Left renal cortex interstitium (tissue), 4 donors: Measurements from ENCODE around the gene PPP5C. TPM values are rescaled to one million over a fixed set of nuclear protein-coding genes. Genes with fewer than 3 reads are reported as not detected.
"Not testable (repeated sequence)": the region's sequence is repeated elsewhere in the genome, so short reads cannot be mapped to it uniquely, and the experiment has no call there.

Experiments used
- DNase-seq, 4 donors: peaks; one replicate each; pipeline ENCODE4 v3.0.0-alpha.2; 2013; ENCODE audit warnings: low read depth in 4 of 4, low spot score in 2 of 4, missing footprints in 1 of 4
- polyA plus RNA-seq, 4 donors: library from polyadenylated mRNA; unstranded; fragments of 120-200 nt; gene quantifications; one replicate each; pipeline ENCODE4 v1.2.1, GENCODE V29; 2013; ENCODE audit not compliant: insufficient read length in 4 of 4

Gene PPP5C
- polyA plus RNA-seq, 4 donors, result 92.2 to 116 (median 107) TPM

DNA sequence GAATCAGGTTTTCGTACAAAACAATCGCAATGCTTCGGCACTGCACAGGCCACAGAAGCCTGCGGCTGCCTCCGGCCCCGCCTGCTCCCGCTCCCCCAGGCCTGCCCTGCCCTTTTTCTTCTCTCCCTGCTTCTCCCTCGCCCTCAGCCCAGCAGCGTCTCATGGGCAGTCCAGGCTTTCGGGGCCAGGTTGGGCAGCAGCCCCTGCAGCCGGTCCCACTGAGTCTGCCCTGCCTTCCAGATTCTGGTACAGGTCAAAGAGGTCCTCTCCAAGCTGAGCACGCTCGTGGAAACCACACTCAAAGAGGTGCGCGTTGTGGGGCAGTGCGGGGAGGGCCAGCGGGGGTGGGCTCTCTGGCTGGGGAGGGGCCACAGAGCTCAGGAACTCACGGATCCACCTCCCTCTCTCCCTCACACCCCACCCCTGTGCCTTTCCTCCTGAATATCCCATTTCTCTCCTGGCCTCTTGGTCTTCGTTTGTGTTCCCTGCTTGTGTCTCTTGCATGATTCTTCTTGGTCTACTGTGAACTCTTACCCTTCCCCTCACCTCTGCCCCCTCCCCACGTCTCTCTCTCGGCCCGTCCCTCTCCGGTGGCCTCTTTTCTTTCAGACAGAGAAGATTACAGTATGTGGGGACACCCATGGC lies 36.4 kb downstream of the PPP5C start:
- DNase-seq, result no peak

DNA sequence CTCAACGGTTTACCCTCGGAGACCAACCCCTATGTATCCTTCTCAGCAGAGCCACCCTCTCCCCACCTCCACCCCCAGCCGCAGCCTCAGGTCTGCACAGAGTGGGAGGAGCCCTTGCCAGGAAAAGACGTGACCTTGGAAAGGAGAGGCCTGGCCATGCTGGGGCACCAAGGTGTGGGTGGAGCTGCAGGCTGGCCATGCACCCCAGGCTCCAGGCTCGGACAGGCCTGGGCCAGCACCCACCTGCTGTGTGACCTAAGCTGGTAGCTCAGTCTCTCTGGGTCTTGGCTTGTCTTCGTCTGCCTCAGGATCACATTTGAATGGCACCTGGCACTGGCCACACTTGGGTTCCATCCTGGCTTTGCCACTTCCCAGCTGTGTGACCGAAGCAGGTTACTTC lies 37.0 kb downstream of the PPP5C start:
- no peak for DNase-seq

DNA sequence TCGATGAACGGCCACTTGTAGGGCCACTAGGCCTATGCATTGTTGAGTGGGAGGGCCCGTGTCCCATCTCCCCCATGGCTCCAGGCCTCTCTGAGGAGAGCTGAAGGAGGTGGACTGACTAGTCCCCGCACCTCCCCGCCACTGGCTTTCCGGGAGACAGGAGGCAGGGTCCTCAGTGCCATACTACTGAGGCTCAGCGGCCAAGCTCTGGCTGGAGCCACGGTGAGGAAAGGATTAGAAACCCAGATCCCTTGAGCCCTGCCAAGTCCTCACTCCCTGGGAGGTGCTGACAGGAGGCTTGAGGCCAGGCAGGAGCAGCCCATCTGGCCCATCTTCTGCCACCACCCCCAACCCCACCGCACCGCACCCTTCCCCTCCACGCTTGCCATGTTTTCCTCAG lies 37.5 kb downstream of the PPP5C start:
- DNase-seq, result no peak

DNA sequence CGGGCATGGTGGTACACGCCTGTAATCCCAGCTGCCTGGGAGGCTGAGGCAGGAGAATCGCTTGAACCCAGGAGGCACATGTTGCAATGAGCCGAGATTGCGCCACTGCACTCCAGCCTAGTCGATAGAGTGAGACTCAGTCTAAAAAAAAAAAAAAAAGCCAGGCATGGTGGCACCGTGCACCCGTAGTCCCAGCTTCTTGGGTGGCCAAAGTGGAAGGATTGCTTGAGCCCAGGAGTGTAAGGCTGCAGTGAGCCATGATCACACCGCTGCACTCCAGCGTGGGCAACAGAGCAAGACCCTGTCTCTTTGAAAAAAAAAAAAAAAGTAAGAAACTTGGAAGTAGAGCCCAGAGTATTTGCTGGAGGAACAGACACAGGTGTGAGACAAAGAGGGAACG lies 38.7 kb downstream of the PPP5C start:
- no peak for DNase-seq

DNA sequence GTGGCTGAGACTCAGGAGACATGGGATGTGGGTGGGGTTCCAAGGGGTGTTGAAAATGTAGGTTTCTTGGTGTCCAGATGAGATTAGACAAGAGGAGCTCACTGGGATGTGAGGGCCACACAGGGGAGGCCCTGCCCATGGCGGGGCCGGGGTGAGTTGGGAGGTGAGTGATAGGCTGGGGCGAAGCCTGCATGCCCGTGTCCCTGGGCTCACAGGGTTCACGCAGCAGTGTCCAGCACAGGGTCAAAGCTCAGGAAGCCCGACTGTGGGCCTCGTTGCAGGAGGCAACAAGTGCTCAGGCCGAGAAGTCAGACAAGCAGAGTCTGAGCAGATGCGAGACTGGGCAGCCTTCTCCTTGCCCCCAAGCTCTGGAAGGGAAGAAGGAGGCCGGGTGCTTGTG lies 39.3 kb downstream of the PPP5C start:
- DNase-seq, result no peak

DNA sequence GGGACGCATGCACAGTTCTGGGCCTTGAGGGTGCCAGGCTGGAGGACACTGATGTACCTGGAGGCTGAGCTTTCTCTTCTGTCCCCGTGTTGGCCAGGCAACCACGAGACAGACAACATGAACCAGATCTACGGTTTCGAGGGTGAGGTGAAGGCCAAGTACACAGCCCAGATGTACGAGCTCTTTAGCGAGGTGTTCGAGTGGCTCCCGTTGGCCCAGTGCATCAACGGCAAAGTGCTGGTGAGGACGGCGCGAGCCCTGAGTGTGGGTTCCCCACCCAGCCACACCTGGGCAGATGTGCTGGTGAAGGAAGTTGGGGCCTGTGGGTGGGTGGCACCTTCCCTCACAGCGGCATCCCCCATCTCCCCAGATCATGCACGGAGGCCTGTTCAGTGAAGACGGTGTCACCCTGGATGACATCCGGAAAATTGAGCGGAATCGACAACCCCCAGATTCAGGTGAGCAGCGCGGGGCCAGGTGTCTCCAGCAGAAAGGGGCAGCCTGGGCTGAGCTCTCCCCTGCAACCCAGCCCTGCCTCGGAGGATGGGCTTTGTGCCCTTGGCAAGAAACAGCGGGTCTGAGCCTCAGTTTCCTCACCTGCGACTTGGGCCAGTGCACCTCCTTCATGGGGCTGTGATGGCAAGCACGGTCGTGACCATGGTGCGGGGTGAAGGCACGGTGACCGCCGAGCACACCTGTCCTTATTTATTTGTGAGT lies 40.3 kb downstream of the PPP5C start:
- DNase-seq, result no peak

DNA sequence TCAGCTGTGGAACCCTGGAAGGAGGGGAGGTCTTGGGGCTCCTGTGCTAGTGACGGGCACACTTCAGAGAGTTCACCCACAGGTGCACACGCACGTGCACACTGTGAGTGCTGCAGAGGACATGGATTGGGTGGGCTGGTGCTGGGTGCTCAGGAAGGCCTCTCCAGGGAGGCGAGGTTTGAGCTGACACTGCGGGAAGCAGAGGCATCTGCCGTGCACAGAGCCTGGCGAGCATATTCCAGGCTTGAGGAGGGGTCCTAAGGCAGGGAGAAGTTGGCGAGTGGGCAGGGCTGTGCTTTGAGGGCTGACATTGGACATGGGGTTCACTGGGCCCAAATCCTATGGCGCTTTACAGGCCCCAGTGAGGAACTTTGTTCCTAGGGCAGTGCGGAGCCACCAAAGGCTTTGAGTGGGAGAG lies 40.8 kb downstream of the PPP5C start:
- no peak for DNase-seq

DNA sequence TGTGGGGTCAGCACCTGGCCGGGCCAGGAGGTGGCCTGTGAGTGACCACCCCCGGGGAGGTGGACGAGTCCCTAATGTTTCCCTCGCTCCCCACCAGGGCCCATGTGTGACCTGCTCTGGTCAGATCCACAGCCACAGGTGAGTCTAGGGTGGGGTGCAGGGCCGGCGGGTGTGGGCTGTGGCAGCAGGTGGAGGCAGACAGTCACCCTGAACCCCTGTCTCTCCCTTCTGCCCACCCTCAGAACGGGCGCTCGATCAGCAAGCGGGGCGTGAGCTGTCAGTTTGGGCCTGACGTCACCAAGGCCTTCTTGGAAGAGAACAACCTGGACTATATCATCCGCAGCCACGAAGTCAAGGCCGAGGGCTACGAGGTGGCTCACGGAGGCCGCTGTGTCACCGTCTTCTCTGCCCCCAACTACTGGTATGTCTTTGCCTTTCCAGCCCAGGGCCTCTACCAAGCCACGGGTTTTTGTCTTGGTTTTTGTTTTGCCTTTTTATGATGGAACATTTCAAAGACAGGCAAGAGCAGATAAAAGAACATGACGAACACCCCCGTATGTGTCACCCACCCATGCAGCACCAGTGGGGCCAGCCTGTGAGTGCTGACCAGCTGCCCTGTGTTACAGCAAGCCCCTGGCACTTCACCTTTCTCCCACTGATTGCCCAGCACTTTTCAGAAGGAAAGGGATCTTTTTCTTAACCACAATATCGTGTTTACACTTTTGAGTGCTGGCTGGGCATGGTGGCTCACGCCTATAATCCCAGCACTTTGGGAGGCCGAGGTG lies 41.6 kb downstream of the PPP5C start:
- DNase-seq, result no peak

DNA sequence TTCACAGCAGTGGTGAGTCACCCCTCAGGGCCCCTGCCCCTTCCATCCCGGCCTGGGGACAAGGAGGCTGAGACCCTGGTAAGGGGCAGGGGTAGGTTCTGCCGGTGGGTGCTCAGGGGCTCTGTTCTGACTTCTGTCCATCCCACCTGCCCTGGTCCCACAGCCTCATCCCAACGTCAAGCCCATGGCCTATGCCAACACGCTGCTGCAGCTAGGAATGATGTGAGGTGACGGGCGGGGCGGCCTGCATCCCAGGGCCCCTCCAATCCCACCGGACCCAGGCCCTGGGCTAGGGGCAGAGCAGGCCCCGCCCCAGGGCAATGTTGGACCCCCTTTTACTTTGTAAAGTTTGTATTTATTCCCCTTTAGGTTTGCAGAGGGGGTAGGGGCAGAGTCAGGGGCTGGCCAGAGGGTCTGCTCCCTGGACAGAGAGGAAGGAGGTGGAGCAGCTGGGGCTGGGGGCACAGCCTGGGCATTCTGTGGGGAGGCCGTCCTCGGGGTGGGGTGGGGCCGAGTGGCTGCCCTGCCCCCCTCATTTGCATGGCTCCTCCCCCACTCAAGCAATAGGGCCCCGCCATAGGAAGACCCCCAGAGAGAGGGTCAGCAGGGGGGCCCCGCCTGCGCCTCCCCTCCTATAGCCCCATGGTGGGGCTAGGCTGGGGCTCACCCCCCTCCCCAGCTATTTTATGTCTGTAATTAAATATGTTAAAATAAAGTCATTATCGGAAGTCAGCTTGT lies 43.4 kb downstream of the PPP5C start:
- no peak for DNase-seq

DNA sequence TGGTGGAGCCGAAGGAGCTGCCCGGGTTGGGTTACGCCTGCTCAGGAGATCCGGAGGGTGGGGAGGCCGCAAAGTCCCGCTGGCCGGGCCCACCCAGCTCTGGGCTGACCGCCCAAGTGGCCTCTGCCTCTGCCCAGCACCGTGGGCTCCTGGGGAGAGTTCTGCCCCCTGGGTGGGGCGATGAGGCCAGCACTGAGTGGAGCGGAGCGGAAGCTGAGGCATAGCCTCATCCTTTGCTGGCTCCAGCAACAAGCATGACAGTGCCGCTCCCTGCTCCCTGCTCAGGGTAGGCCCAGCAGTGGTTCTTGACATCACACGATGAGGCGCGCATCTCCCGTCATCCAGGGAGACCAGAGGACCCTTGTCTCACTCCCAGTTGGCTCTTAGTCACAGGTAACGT lies 44.0 kb downstream of the PPP5C start:
- no peak for DNase-seq

DNA sequence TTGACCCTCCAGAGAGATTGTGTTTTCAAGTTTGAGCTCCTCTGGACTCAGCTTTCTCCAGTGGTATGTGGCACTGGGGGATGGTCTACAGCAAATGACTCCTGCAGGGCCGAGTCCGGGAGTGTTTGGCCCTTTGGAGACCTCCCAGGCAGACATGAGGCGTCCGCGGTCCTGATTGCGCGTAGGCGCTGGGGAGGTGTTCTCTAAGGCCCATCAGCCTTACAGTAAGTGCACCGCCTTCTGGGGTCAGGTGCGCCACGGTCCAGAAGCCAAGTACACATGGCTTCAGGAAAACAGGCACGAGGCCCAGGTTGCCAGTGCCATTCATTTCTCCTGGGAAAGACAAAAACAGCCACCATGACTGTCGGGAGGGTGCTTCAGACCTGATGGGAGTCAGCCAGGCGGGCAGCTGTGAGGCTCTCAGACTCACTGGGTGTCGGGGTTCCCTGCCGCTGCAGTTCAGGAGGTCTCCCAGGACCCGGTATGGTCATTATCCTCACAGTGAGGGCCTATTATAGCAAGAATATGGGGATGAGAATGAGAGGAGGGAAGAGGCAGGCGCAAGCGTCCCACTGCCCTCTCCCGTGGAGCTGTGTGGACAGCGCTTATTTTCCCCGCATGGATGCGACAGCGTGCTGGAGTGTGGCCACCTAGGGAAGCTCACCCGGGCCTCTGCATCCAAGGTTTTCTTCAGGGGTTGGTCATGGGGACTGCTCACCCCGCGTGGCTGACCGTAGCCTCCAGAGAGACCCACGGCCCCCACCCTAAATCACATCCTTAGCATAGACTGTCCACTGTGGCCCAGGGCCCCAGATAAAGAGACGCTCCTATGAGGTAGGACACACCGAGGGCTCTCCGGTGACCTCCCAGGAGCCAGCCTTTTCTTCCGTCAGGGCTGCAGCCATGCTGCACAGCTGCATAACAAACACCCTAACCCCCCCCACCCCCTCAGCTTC lies 44.7 kb downstream of the PPP5C start:
- no peak for DNase-seq

DNA sequence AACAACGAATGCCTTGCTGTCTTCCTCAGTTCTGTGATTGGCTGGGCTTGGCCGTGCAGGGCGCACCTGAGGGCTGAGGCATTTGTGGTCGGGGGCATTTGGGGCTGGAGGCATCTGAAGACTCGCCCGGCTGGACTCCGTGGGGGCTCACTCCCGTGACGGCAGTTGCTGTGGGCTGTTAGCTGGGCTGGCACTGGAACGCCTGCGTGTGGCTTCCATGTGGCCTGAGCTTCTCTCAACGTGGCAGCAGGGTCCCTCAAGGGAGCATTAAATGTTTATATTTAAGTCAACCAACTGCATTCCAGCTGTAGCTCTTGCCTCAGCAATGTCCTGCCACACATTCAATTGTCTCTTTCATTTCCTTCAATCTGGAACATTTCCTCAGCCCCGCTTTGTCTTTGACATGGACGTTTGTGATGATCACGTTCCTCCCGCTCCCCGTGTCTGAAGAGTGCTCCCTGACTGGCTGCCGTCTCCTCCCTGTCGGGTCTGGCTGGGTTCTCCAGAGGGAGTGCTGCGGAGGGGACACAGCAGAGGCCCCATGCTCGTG lies 45.4 kb downstream of the PPP5C start:
- DNase-seq, result no peak

DNA sequence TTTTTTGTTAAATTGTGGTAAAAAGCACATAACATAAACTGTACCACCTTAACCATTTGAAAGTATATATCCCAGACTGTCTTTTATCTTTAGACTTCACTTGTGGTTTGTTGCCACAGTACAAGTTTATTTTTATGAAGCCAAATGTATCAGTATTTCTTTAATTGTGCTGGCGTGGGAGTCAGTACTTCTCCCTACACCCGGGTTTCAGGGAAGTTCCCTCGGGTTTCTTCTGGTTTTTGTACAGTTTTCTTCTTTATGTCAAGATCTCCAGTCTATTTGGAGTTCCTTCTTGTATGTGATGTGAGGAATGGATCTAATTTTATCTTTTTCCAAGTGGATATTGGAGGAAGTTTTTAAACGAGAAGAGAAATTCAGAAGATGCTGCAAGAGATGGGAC lies 46.0 kb downstream of the PPP5C start:
- DNase-seq, result no peak

DNA sequence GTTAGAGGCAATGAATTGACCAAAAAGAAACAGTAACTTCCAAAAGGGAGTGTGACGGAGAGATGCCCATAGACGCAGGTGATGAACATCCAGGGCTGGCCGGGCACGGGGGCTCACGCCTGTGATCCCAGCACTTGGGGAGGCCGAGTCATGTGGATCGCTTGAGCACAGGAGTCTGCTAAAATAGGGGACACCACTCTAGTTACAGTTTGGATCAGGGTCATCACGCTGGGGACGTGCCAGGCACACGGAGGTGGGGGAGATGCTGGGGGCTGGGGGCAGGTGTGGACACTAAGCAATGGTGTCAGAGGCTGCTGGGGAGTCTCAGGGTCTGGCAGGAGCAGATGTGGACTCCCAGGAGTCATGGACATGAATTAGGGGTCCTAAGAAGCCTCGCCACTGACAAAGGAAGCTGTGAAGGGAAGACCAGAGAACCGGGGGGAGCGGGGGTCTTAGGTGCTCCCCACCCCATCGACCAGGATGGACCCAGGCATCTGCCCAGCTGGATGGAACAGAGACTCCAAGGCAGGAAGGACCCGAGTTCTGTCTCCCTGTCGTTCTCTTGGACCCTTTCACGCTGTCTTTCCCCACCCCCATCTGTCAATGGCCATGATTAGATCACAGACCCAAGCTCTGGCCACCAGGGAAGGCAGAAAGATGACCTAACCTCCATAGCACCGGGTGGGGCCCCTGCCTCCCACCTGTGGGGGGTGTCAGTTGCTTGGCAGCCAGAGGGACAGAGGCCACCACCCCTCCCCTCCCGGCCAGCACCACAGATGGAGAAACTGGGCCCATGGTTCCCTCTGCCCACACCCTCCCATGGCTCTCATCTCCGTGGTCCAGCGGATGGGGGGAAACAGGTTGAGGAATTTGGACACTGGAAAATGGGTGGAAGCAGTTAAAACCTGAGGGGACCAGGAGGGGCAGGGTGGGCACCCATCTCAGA lies 46.8 kb downstream of the PPP5C start:
- DNase-seq, result no peak

DNA sequence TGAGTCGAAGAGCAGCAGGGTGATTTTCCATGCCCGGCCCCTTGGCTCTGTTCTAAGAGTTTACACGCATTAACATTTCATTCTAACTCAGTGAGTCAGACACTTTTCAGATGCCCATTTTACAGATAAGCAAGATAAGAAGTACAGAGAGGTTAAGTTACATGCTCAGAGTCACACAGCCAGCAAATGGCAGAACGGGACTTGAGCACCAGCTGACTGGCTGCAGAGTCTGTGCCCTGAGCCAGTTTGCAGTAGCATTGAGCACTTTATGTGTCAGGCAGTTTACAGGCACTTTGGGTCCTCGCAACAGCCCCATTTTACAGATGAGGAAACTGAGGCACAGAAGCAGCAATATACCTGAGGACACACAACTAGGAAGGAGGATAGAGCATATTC lies 47.5 kb downstream of the PPP5C start:
- DNase-seq, result no peak

DNA sequence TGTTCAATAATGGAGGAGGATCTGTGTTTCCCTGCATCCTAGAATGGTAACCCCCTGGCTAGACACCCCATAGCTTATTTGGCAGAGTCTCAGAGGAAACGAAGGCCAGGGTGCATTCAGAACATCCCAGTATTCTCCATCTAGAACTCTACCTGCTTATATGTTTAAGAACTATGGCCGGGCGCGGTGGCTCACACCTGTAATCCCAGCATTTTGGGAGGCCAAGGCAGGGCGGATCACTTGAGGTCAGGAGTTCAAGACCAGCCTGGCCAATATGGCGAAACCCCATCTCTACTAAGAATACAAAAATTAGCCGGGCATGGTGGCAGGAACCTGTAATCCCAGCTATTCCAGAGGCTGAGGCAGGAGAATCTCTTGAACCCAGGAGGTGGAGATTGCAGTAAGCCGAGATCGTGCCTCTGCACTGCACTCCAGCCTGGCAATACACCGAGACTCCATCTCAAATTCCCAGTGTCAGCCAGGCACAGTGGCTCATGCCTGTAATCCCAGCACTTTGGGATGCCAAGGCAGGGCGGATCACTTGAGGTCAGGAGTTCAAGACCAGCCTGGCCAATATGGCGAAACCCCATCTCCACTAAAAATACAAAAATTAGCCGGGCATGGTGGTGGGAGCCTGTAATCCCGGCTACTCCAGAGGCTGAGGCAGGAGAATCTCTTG lies 51.1 kb downstream of the PPP5C start:
- DNase-seq, result not testable (repeated sequence)

DNA sequence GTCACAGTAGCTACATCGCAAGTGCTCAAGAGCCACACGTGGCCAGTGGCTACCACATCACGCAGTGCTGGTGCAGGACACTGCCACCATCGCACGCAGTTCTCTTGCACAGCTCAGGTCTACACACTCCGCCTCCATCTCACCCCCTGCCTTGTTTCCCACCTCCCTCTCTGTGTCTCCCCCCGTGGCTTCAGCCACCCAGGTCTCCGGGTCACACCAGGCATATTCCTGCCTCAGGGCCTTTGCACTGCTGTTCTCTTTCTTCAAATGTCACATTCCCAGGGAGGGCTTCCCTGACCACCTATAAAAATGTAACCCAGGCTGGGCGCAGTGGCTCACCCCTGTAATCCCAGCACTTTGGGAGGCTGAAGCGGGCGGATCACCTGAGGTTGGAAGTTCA lies 55.8 kb downstream of the PPP5C start:
- DNase-seq, result no peak
